GM10266 (cell line): Measurements from ENCODE around the gene SLC29A4.
"Not testable (repeated sequence)": the region's sequence is repeated elsewhere in the genome, so short reads cannot be mapped to it uniquely, and the experiment has no call there.

Source experiments
- DNase-seq: peaks from one replicate; pipeline ENCODE4 v3.0.0; 2012; ENCODE audit errors: extremely low spot score
- CTCF ChIP-seq: IDR thresholded peaks from 2 replicates; pipeline ENCODE4 v1.5.1; 2012; ENCODE audit warnings: mild to moderate bottlenecking, low read depth; ENCODE audit not compliant: control insufficient read depth, insufficient read depth; ENCODE audit errors: missing control alignments

The SLC29A4 gene

GRCh38 chr7:5303061-5303460 is 20.3 kb downstream of the SLC29A4 start:
- DNase-seq: no peak
- TF ChIP-seq CTCF: no peak

- DNase-seq: no peak
- TF ChIP-seq CTCF: no peak
Measured at GRCh38 chr7:5303591-5304505, 21.1 kb downstream of the SLC29A4 start.

- not testable (repeated sequence) for DNase-seq
Measured at GRCh38 chr7:5305050-5305449, 22.3 kb downstream of the SLC29A4 start.

GRCh38 chr7:5307221-5308142 is 24.7 kb downstream of the SLC29A4 start:
- not testable (repeated sequence) for DNase-seq

DNA sequence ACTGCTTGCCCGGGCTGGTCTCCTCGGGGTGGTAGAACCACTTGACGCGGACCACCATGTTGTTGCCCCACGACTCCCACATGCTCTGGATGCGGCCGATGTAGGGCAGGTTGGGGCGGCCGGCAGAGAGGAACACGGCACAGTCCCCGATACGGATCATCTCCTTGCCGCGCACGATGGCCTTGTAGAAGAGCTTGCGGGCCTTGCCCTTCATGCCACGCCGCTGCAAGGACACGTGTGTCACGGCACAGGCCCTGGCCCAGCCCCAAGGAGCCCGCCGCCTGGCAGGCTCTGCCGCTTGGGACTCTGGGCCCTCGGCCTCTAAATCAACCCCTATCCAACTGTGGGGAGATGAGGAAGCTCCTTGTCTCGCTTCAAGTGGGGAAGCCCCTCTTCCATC is 26.4 kb downstream of the SLC29A4 start:
- no peak for TF ChIP-seq CTCF
- DNase-seq: no peak

DNA sequence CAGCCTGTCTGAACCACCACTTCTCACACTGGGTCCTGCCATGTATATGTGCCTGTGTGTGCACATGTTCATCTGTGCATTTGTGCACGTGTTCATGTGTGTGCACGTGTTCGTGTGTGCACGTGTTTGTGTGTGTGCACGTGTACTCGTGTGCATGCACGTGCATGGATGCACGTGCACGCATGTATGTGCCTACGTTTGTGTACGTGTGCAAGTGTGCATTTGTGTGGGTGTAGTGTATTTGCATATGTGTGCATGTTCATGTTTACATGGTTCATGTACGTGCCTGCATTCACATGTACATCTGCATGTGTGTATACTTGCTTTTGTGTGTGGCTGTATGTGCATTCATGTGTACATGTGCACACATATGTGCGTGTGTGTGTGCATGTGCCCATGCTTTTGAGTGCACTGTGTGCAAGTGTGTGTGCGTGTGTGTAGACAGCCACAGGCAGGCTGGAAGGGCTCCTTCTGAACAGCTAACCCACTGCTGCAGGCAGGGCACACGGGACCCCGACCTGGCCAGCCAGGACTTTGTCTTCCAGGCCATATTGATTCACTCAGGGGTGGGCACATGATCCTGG is 28.2 kb downstream of the SLC29A4 start:
- no peak for DNase-seq
- TF ChIP-seq CTCF: no peak

DNA sequence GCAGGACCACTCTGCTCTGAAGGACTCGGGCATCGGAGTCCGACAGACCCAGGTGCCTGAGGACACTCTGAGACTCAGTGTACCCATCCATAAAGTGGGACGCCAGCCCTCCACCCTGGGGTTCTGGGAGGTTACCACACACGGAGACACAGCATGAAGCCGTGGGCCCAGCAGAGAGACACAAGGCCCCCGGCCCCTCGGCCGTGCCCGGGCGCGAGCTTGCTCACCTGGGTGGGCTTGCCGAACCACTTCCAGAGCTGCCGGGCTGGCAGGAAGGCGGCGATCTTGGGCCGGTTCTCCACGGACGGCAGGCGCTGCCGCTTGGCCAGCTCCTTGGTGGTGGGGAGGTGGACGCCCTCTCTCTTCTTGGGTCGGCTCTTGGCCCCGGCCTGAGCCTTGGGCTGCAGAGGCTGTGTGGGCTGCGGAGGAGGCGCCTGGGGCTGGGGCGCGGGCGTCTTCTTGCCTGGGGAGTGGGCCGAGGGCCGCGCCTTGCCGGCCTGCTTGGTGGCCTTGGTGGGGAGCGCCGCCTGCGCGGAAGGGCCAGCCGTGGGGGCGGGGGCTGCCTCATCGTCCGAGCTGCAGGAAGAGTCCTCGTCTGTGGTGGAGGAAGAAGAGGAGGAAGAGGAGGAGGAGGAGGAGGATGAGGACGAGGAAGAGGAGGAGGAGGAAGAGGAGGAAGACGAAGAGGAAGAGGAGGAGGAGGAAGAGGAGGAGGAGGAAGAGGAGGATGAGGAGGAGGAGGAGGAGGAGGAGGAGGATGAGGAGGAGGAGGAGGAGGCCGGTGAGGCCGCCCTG is 29.7 kb downstream of the SLC29A4 start:
- not testable (repeated sequence) for DNase-seq

GRCh38 chr7:5313076-5313885 is 30.5 kb downstream of the SLC29A4 start:
- not testable (repeated sequence) for DNase-seq
